WTC11 (cell line): ENCODE results near the gene GNRH2. TPM values are rescaled to one million over a fixed set of nuclear protein-coding genes. Genes with fewer than 3 reads are reported as not detected.

ENCODE experiments used
- ATAC-seq: fragments of 200-7000 bp; cut with Tn5 transposase; 2 replicates; pipeline ENCODE4 v1.10.0; 2021; ENCODE audit warnings: mild to moderate bottlenecking, moderate library complexity
- CTCF ChIA-PET: fragments of 300-600 bp; sonication (Branson Sonifier 250); formaldehyde crosslinking; loops from one replicate; lab custom pipeline; 2021; ENCODE audit warnings: antibody characterized with exemption; lab: Charles Lee
- POLR2A ChIA-PET: fragments of 350-600 bp; sonication (Branson Sonifier 250); formaldehyde crosslinking; loops from one replicate; lab custom pipeline; 2021; ENCODE audit warnings: antibody characterized with exemption; lab: Charles Lee
- DNase-seq: peaks from one replicate; pipeline ENCODE4 v3.0.0; 2021; ENCODE audit warnings: low spot score
- H3K27ac Mint-ChIP-seq: 2 replicates; pipeline ENCODE4 v1.8.0; 2021; ENCODE audit warnings: mixed read lengths
- H3K27me3 Mint-ChIP-seq: 2 replicates; pipeline ENCODE4 v1.8.0; 2021; ENCODE audit warnings: low read depth, mild to moderate bottlenecking, moderate library complexity, mixed read lengths
- H3K36me3 Mint-ChIP-seq: 2 replicates; pipeline ENCODE4 v1.8.0; 2021; ENCODE audit warnings: mixed read lengths
- H3K4me1 Mint-ChIP-seq: 2 replicates; pipeline ENCODE4 v1.8.0; 2022; ENCODE audit warnings: mixed read lengths
- H3K4me3 Mint-ChIP-seq: 2 replicates; pipeline ENCODE4 v1.8.0; 2021; ENCODE audit warnings: mild to moderate bottlenecking, moderate library complexity, mixed read lengths
- H3K9me3 Mint-ChIP-seq: 2 replicates; pipeline ENCODE4 v1.8.0; 2021; ENCODE audit warnings: mixed read lengths
- ATF1 ChIP-seq: sonication (generic); formaldehyde crosslinking; IDR thresholded peaks from 2 replicates; pipeline ENCODE4 v1.8.1; 2023; ENCODE audit warnings: mild to moderate bottlenecking, moderate library complexity, missing genetic modification reagents
- CREM ChIP-seq: sonication (generic); formaldehyde crosslinking; IDR thresholded peaks from 2 replicates; pipeline ENCODE4 v1.8.1; 2022; ENCODE audit warnings: mild to moderate bottlenecking, missing genetic modification reagents, moderate library complexity
- ELF4 ChIP-seq: sonication (generic); formaldehyde crosslinking; IDR thresholded peaks from 2 replicates; pipeline ENCODE4 v1.8.1; 2022; ENCODE audit warnings: low read depth, mild to moderate bottlenecking, moderate library complexity, missing genetic modification reagents
- FOXK1 ChIP-seq: sonication (generic); formaldehyde crosslinking; IDR thresholded peaks from 2 replicates; pipeline ENCODE4 v1.8.0; 2022; ENCODE audit warnings: mild to moderate bottlenecking, moderate library complexity, missing genetic modification reagents
- IRF2 ChIP-seq: sonication (generic); formaldehyde crosslinking; IDR thresholded peaks from 2 replicates; pipeline ENCODE4 v1.8.0; 2022; ENCODE audit warnings: low read depth, missing genetic modification reagents, borderline replicate concordance
- JUN ChIP-seq: sonication (generic); formaldehyde crosslinking; IDR thresholded peaks from 2 replicates; pipeline ENCODE4 v1.8.0; 2023; ENCODE audit warnings: mild to moderate bottlenecking, missing genetic modification reagents
- MXD4 ChIP-seq: fragments of 250-450 bp; sonication (Bioruptor Pico); IDR thresholded peaks from 2 replicates; pipeline ENCODE4 v1.8.0; 2021; ENCODE audit warnings: mild to moderate bottlenecking, moderate library complexity, borderline replicate concordance
- SMAD3 ChIP-seq: sonication (generic); formaldehyde crosslinking; IDR thresholded peaks from 2 replicates; pipeline ENCODE4 v1.8.0; 2022; ENCODE audit warnings: missing genetic modification reagents, mild to moderate bottlenecking, borderline replicate concordance
- SOX15 ChIP-seq: fragments of 250-450 bp; sonication (Bioruptor Pico); IDR thresholded peaks from 2 replicates; pipeline ENCODE4 v1.9.0; 2021; ENCODE audit warnings: mild to moderate bottlenecking
- TEAD1 ChIP-seq: sonication (generic); formaldehyde crosslinking; IDR thresholded peaks from 2 replicates; pipeline ENCODE4 v1.8.0; 2022; ENCODE audit warnings: mild to moderate bottlenecking, missing genetic modification reagents
- total RNA-seq: library from RNA; stranded (reverse); gene quantifications from 3 replicates; pipeline ENCODE4 v1.2.3, GENCODE V29; 2021
- TF ChIP-seq, protein P1 (sequence below): fragments of 250-450 bp; sonication (Bioruptor Pico); IDR thresholded peaks from 2 replicates; pipeline ENCODE4 v1.9.0; 2021; ENCODE audit warnings: mild to moderate bottlenecking, borderline replicate concordance
- TF ChIP-seq, protein P2 (sequence below): sonication (generic); formaldehyde crosslinking; IDR thresholded peaks from 2 replicates; pipeline ENCODE4 v1.8.1; 2022; ENCODE audit warnings: low read depth, mild to moderate bottlenecking, moderate library complexity, missing genetic modification reagents, borderline replicate concordance
- TF ChIP-seq, protein P3 (sequence below): sonication (generic); formaldehyde crosslinking; IDR thresholded peaks from 2 replicates; pipeline ENCODE4 v1.8.0; 2022; ENCODE audit warnings: mild to moderate bottlenecking, missing genetic modification reagents
- TF ChIP-seq, protein P4 (sequence below): fragments of 250-450 bp; sonication (Bioruptor Pico); IDR thresholded peaks from 2 replicates; pipeline ENCODE4 v1.9.0; 2021; ENCODE audit warnings: mild to moderate bottlenecking
- TF ChIP-seq, protein P5 (sequence below): sonication (generic); formaldehyde crosslinking; IDR thresholded peaks from 2 replicates; pipeline ENCODE4 v1.8.0; 2022; ENCODE audit warnings: mild to moderate bottlenecking, missing genetic modification reagents
- TF ChIP-seq, protein P6 (sequence below): fragments of 250-450 bp; sonication (Bioruptor Pico); IDR thresholded peaks from 2 replicates; pipeline ENCODE4 v1.9.0; 2021; ENCODE audit warnings: moderate library complexity, mild to moderate bottlenecking, inconsistent platforms, borderline replicate concordance
- TF ChIP-seq, protein P7 (sequence below): sonication (generic); formaldehyde crosslinking; IDR thresholded peaks from 2 replicates; pipeline ENCODE4 v1.8.1; 2023; ENCODE audit warnings: mild to moderate bottlenecking, moderate library complexity, missing genetic modification reagents
- TF ChIP-seq, protein P8 (sequence below): fragments of 250-450 bp; sonication (Bioruptor Pico); IDR thresholded peaks from 2 replicates; pipeline ENCODE4 v1.9.0; 2021; ENCODE audit warnings: mild to moderate bottlenecking

The GNRH2 gene
- total RNA-seq, 1 experiment from 2014 or later = 1.1 TPM

DNA sequence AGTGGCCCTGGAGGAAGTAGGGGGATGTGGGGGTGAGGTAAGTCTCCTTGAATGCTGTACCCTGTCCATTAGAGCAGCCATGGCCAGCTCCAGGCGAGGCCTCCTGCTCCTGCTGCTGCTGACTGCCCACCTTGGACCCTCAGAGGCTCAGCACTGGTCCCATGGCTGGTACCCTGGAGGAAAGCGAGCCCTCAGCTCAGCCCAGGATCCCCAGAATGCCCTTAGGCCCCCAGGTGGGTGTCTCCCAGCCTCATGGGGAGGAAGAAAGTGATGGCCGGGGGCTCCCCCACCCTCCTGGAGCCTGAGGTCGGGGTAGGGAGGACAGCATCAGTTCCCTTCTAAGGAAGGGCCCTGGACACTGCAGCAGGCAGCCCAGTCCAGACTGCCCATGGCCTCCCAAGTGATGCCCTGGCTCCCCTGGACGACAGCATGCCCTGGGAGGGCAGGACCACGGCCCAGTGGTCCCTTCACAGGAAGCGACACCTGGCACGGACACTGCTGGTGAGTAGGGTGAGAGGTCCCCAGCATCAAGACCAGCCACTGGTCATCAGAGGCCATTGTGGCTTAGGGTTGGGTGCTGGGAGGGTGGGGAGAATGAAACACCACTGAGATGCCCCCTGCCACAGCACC lies 1.0 kb downstream of the GNRH2 start (continued):
- TF ChIP-seq, protein P1, sequence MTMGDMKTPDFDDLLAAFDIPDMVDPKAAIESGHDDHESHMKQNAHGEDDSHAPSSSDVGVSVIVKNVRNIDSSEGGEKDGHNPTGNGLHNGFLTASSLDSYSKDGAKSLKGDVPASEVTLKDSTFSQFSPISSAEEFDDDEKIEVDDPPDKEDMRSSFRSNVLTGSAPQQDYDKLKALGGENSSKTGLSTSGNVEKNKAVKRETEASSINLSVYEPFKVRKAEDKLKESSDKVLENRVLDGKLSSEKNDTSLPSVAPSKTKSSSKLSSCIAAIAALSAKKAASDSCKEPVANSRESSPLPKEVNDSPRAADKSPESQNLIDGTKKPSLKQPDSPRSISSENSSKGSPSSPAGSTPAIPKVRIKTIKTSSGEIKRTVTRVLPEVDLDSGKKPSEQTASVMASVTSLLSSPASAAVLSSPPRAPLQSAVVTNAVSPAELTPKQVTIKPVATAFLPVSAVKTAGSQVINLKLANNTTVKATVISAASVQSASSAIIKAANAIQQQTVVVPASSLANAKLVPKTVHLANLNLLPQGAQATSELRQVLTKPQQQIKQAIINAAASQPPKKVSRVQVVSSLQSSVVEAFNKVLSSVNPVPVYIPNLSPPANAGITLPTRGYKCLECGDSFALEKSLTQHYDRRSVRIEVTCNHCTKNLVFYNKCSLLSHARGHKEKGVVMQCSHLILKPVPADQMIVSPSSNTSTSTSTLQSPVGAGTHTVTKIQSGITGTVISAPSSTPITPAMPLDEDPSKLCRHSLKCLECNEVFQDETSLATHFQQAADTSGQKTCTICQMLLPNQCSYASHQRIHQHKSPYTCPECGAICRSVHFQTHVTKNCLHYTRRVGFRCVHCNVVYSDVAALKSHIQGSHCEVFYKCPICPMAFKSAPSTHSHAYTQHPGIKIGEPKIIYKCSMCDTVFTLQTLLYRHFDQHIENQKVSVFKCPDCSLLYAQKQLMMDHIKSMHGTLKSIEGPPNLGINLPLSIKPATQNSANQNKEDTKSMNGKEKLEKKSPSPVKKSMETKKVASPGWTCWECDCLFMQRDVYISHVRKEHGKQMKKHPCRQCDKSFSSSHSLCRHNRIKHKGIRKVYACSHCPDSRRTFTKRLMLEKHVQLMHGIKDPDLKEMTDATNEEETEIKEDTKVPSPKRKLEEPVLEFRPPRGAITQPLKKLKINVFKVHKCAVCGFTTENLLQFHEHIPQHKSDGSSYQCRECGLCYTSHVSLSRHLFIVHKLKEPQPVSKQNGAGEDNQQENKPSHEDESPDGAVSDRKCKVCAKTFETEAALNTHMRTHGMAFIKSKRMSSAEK (CRISPR knock-in tag) = no peak
- TF ChIP-seq SMAD3 (CRISPR knock-in tag) = no peak
- TF ChIP-seq CREM = no peak
- TF ChIP-seq, protein P2, sequence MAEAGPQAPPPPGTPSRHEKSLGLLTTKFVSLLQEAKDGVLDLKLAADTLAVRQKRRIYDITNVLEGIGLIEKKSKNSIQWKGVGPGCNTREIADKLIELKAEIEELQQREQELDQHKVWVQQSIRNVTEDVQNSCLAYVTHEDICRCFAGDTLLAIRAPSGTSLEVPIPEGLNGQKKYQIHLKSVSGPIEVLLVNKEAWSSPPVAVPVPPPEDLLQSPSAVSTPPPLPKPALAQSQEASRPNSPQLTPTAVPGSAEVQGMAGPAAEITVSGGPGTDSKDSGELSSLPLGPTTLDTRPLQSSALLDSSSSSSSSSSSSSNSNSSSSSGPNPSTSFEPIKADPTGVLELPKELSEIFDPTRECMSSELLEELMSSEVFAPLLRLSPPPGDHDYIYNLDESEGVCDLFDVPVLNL = no peak
- TF ChIP-seq, protein P3, sequence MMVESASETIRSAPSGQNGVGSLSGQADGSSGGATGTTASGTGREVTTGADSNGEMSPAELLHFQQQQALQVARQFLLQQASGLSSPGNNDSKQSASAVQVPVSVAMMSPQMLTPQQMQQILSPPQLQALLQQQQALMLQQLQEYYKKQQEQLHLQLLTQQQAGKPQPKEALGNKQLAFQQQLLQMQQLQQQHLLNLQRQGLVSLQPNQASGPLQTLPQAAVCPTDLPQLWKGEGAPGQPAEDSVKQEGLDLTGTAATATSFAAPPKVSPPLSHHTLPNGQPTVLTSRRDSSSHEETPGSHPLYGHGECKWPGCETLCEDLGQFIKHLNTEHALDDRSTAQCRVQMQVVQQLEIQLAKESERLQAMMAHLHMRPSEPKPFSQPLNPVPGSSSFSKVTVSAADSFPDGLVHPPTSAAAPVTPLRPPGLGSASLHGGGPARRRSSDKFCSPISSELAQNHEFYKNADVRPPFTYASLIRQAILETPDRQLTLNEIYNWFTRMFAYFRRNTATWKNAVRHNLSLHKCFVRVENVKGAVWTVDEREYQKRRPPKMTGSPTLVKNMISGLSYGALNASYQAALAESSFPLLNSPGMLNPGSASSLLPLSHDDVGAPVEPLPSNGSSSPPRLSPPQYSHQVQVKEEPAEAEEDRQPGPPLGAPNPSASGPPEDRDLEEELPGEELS (CRISPR knock-in tag) = no peak
- TF ChIP-seq FOXK1 (CRISPR knock-in tag) = no peak
- no peak for TF ChIP-seq IRF2 (CRISPR knock-in tag)
- TF ChIP-seq MXD4 (CRISPR knock-in tag) = no peak
- TF ChIP-seq SOX15 = no peak
- no peak for TF ChIP-seq JUN (CRISPR knock-in tag)
- TF ChIP-seq, protein P4, sequence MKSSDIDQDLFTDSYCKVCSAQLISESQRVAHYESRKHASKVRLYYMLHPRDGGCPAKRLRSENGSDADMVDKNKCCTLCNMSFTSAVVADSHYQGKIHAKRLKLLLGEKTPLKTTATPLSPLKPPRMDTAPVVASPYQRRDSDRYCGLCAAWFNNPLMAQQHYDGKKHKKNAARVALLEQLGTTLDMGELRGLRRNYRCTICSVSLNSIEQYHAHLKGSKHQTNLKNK (CRISPR knock-in tag) = no peak
- TF ChIP-seq, protein P5, sequence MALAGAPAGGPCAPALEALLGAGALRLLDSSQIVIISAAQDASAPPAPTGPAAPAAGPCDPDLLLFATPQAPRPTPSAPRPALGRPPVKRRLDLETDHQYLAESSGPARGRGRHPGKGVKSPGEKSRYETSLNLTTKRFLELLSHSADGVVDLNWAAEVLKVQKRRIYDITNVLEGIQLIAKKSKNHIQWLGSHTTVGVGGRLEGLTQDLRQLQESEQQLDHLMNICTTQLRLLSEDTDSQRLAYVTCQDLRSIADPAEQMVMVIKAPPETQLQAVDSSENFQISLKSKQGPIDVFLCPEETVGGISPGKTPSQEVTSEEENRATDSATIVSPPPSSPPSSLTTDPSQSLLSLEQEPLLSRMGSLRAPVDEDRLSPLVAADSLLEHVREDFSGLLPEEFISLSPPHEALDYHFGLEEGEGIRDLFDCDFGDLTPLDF (CRISPR knock-in tag) = no peak
- TF ChIP-seq, protein P6, sequence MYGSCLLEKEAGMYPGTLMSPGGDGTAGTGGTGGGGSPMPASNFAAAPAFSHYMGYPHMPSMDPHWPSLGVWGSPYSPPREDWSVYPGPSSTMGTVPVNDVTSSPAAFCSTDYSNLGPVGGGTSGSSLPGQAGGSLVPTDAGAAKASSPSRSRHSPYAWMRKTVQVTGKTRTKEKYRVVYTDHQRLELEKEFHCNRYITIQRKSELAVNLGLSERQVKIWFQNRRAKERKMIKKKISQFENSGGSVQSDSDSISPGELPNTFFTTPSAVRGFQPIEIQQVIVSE (CRISPR knock-in tag) = no peak
- TF ChIP-seq, all 79 proteins: peak for 0

DNA sequence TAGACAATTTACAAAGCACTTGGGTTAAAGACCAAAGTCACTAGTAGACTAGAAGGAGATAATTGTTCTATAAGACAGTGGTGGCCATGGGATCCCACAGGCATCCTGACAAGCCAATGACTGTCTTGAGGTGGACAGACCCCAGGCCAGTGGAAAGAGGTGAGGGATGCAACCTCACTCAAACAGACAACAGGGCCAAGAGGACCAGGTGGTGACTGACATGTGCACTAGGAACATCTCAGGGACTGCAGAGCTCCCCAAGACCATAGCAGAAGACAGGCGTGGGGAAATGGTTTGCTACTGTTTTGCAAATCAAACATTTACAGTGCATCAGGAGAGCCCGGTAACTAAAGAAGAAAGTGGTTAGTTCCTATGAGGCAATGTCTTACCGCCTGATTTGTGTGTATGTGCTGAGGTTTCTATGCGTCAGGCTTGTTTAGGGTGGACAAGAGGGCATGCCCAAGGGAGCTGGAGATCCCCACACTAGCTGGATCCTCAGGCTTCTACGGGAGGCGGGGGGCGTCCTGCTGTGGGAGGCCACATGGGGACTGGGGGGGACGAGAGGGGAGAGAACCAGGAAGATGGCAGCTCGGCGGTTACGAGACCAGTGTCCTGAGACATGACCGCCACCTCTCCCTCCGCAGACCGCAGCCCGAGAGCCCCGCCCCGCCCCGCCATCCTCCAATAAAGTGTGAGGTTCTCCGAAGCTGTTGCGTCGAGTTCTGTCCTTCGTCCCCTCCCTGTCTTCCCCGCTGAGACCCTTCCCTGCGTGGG lies 1.8 kb downstream of the GNRH2 start:
- DNase-seq (no peak), ATAC-seq (peak; percentile 59)
- H3K4me3 Mint-ChIP-seq = peak overlapping the region; percentile 80
- ChIA-PET CTCF (interaction anchor here (1.2 kb wide), 2 partner anchors 8 to 289 kb away, joined by 3 to 4 read pairs; no protein-coding TSS in a partner anchor), POLR2A (interaction anchor here (0.6 to 1.0 kb wide), 2 partner anchors 172 to 190 kb away, joined by 3 read pairs; partner anchors contain the start of gene PTPRA)
- H3K27me3 Mint-ChIP-seq = no peaks in the 10 kb centered on the region
- H3K36me3 Mint-ChIP-seq = peaks cover 33% of the 10 kb centered on the region
- TF ChIP-seq ELF4 (CRISPR knock-in tag) (0 out of 2 replicates have a peak, but pooled peaks have one; percentile 13), TEAD1 (CRISPR knock-in tag) (0 out of 2 replicates have a peak, but pooled peaks have one; percentile 5), ATF1 (0 out of 2 replicates have a peak, but pooled peaks have one; percentile 7)
- TF ChIP-seq, protein P7, sequence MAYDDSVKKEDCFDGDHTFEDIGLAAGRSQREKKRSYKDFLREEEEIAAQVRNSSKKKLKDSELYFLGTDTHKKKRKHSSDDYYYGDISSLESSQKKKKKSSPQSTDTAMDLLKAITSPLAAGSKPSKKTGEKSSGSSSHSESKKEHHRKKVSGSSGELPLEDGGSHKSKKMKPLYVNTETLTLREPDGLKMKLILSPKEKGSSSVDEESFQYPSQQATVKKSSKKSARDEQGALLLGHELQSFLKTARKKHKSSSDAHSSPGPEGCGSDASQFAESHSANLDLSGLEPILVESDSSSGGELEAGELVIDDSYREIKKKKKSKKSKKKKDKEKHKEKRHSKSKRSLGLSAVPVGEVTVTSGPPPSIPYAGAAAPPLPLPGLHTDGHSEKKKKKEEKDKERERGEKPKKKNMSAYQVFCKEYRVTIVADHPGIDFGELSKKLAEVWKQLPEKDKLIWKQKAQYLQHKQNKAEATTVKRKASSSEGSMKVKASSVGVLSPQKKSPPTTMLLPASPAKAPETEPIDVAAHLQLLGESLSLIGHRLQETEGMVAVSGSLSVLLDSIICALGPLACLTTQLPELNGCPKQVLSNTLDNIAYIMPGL (CRISPR knock-in tag) = no peak
- TF ChIP-seq, protein P8, sequence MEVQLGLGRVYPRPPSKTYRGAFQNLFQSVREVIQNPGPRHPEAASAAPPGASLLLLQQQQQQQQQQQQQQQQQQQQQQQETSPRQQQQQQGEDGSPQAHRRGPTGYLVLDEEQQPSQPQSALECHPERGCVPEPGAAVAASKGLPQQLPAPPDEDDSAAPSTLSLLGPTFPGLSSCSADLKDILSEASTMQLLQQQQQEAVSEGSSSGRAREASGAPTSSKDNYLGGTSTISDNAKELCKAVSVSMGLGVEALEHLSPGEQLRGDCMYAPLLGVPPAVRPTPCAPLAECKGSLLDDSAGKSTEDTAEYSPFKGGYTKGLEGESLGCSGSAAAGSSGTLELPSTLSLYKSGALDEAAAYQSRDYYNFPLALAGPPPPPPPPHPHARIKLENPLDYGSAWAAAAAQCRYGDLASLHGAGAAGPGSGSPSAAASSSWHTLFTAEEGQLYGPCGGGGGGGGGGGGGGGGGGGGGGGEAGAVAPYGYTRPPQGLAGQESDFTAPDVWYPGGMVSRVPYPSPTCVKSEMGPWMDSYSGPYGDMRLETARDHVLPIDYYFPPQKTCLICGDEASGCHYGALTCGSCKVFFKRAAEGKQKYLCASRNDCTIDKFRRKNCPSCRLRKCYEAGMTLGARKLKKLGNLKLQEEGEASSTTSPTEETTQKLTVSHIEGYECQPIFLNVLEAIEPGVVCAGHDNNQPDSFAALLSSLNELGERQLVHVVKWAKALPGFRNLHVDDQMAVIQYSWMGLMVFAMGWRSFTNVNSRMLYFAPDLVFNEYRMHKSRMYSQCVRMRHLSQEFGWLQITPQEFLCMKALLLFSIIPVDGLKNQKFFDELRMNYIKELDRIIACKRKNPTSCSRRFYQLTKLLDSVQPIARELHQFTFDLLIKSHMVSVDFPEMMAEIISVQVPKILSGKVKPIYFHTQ = no peak
- H3K9me3 Mint-ChIP-seq = no peaks in the 10 kb centered on the region
- H3K4me1 Mint-ChIP-seq = peaks cover 26% of the 10 kb centered on the region
- peak overlapping the region; percentile 58 for H3K27ac Mint-ChIP-seq
